GM21360 (cell line): Measurements from ENCODE around the gene GRK5.
"Not testable (repeated sequence)": the region's sequence is repeated elsewhere in the genome, so short reads cannot be mapped to it uniquely, and the experiment has no call there.

Experiments used
- ATAC-seq: cut with Tn5 transposase; IDR thresholded peaks from one replicate; pipeline ENCODE4 v1.9.1; 2021; ENCODE audit warnings: mild to moderate bottlenecking, moderate library complexity; ENCODE audit not compliant: unreplicated experiment

Gene GRK5

DNA sequence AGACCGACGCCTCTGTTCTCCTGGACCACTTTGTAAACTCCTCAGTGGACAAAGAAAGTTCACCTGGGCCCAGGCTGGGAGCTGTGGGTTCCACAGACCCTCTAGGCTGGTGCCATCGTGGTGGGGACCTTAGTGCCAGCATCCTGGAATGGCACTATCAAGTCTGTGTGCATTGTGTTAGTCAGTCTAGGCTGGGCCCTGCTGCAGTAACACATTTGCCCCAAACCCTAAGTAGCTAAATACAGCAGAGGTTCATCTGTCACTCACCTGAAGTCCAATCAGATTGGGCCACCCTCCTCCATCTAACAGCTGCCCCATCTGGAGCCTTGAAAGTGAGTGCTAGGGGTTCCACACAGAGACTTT, 224.4 kb downstream of the GRK5 start:
- no peak for ATAC-seq

DNA sequence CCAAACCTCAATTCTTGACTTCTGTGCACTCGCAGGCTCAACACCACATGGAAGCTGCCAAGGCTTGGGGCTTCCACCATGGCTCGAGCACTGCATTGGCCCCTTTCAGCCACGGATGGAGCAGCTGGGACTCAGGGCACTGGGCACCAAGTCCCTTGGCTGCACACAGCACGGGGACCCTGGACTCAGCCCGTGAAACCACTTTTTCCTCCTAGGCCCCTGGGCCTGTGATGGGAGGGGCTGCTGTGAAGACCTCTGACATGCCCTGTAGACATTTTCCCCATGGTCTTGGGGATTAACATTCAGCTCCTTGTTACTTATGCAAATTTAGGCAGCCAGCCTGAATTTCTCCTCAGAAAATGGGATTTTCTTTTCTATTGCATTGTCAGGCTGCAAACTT, 227.6 kb downstream of the GRK5 start:
- ATAC-seq: not testable (repeated sequence)

DNA sequence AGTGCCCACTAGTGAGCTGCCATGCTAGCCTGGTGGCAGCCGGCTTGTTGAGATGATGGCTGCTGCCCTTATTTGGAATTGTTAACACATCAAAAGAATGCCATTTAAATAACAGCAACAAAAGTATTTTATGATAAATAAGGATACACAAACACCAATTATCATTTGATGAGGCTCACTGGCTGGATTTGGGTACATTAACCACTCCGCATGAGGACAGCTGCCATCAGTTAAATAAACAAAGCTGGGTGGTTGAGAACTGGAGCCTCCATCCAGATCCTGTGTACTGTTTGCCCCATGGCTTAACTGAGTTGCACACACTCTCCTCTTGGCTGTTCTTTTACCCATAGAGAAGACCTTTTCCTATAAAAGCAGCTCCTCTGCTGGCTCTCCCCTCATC, 231.3 kb downstream of the GRK5 start:
- no peak for ATAC-seq

DNA sequence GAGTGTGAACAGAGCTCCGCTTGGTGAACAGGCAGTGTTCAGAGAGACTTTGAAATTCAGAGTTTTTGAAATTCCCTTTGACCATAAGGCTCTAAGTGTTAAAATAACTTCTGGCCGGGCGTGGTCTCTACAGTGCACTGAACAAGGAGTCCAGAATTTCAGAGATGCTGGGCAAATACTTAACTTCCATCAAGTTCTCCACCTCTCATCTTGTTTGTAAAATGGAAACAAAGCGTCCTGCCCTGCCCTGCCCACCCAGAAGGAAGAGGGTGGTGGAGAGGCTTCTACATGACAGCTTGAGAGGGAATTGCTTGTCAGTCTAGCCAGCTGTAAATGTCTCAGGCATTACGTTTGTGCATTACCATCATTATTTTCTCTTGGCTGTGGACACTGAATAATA, 232.6 kb downstream of the GRK5 start:
- ATAC-seq: no peak

DNA sequence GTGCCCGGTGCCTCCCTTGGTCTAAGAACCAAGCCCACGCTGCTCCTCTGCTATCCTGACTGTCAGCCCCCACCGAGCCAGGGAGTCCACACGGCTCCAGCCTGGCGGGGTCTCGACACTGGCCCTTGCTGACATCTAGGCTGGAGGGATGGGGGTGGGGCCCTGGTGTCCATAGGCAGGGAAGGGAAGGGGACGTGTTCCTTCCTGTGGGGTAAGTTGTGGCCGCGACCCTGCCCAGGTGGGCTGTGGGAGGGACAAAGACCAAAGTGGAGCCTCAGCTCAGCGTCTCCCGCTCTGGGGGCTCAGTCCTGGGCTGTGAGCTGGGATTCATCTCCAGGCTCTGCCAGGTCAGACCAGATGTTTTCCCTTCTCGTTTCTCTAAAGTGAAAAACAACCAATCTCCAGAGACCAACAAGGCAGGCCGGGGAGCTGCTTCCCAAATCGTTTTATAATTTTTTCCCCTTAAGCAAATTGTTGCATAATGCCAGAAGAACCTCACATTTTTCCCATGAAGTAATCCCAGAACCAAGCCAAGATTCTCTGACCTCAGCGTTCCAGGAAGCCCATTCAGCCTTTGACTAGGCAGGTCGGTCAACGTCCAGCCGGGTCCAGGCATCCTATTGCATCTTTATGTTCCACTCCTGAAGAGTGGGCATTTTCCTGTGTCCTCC, 233.9 kb downstream of the GRK5 start:
- ATAC-seq: no peak

DNA sequence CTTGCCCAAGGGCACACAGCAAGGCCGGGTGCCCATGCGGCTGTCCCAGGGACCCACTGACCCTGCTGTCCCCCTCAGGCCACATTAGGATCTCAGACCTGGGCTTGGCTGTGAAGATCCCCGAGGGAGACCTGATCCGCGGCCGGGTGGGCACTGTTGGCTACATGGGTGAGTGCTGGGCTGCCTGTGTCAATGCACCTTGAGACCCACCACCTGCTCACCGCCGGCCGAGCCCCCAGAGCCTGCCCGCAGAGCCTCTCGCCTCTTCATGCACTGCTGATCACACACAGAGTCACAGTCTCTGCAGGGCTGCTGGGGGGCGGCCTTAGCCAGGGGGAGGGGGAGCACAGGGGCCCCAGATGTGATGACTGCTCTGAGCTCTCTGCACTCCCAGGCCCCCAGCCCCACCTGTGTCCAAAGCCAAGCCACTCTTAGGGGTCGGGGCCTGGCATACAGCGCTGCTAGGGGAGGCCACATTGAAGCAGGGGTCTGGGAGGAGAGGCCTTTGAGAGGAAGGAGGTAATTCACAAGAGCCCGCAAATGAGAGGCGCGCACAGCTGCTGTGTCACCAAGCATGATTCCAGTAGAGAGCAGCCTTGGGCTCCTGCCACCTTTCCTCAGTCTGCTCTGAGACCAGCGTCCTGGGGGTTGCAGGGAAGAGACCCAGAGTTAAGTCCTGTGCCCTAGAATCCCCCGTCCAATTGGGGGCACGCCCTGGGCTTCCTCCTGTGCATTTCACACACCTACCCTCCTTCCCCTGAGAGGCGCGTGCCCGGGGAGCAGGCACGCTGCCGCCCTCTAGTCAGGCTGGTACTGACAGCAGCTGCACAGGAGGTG, 234.8 kb downstream of the GRK5 start:
- ATAC-seq: no peak

DNA sequence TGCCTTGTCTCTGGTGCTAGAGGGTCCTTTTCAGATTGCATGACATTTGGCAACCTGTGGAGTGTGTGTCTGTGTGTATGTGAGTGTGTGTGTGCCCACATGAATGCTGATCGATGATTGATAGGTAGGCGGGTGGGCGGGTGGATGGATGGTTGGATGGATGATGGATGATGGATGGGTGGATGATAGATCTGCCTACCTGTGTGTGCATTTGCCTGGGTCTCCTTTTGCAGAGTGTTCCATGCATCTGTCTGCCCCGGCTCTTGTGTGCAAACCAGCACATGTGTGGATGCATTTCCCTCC, 235.3 kb downstream of the GRK5 start:
- ATAC-seq: no peak

DNA sequence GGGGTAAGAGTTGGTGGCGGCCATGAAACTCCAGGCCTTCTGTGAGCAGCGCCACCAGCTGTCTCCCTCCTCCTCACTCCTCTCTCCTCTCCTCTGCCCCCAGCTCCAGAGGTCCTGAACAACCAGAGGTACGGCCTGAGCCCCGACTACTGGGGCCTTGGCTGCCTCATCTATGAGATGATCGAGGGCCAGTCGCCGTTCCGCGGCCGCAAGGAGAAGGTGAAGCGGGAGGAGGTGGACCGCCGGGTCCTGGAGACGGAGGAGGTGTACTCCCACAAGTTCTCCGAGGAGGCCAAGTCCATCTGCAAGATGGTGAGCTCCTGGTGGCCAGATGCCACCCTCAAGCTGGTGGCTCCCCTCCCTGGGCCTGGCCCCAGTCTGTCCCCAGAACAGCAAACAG, 236.1 kb downstream of the GRK5 start:
- no peak for ATAC-seq

DNA sequence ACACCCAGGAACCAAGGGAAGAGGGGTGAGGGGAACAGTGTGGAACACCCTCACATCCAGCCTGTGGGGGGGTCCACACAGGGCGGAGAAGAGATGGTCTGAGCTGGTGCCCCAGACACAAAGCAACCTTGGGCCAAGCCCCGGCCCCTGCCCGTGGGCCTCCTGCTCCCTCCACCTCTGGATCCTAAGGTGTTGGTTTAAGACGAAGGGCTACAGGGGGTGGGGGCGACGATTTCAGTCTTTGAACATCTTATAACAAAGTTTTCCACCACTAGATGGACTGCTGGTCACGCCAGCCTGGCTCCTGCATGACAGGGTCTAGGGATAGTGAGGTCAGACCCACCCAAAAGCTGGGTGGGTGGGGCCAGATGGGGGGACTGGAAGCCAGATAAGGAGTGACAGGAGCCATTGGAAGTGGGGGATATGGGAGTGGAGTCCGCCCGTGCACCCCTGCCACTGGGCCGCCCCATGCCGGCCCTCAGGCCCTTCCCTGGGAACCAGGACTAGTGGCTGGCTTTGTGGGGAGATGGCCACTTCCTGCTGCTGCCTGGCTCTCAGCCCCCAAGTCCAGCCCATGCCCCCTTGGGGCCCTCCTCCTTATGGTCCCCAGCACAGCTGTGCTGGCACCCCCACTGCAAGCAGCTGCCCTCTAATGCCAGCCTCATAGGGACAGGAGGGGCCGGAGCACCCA, 236.7 kb downstream of the GRK5 start:
- no peak for ATAC-seq

DNA sequence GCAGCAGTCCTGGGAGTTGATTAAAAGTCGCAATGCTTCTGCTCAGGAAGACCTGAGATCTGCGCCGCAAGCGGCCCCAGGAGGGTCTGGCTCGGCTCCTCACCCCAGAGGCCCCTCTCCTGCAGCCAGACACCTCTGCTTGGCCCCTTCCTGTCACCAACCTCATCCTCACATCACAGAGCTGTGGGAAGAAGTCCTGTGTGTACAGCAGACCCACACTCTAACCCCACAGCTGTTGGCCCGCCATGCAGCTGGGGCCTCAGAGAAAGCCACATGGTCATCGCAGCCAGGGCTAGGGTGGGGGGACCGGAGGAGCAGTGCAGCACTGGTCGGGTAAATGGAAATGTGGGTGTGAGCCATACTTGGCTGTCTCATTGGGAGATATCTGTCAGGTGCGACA, 237.5 kb downstream of the GRK5 start:
- no peak for ATAC-seq

DNA sequence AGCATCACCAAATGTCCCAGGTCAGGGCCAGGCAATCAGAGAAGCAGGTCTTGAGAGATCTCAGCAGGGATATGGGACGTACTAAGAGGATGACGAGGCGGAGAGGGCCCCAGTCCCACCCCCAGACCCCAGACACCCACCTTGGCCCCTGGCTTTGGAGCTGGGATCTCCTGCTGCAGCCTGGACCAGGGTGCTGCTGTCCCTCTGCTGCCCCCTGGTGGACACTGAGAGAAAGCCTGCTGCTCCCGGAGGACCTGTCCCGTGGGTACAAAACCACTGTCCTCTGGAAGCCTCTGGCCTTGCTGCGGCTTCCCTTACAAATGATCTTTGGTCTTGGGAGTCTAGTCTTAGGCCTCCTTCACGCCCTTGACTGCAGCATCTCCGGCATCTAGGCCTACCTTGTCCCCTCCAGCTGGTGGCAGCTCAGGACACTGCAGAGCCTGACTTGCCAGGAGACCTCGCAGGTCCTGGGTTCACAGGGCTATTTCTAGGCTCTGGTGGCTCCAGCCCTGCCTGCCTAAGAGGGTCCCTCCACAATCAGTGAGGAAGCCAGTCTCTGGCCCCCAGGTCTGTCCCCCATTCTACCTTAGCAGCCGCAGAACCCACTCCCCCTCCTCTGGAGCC, 238.1 kb downstream of the GRK5 start:
- ATAC-seq: no peak

DNA sequence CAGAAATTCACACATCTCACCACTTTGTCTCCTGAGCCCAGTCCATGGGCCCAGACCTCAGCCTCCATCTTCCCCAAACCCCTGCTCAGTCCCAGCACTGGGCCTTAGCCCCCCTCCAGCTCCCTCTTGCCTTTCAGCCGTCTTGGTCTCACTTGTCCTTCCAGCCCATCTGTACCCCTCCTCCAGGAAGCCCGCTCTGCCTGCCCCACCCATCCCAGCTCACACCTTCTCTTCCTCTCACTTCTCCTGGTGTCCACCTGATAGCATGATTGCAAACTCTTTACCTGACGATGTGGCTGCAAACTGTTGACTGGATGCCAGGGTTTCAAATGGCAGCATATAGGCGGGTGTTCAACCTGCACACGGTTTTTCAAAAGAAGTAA, 238.6 kb downstream of the GRK5 start:
- ATAC-seq: no peak

DNA sequence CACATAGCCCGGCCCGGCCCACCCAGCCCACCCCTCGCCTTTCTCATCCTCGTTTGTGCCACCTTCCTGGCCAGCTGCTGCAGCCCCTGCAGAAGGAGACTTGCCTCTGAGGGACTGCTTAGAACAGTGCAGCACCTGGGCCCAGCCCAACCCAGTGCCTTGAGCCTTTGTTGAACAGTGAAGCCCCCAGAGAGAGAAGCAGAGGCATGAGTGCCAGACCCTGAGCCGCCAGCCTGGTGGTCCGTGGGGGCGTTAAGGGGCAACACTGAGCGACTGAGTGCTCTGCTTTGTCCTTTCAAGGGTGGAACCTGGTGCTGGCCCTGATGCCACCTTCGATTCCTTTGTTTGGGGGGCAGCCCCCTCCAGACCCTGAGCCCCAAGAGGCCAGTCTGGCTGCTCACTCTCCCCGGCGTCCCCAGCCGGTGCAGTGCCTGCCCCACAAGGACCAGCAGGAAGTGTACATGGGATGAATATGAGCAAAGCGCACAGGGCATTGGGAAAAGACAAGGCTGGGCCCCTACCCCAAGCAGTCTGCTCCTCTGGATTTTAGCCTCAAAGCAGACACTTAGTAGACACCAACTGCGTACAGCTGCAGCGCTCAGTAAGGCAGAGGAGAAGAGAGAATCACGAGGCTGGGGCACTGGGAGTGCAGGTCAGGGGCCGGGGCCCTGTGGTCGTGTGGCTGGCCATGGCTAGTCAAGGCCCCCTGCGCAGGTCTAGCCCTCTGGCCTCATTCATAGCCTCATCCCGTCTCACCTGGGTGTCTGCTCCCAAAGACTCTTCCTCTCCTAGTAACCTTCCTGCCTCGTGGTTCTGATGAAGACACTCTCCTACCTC, 239.3 kb downstream of the GRK5 start:
- ATAC-seq: no peak

DNA sequence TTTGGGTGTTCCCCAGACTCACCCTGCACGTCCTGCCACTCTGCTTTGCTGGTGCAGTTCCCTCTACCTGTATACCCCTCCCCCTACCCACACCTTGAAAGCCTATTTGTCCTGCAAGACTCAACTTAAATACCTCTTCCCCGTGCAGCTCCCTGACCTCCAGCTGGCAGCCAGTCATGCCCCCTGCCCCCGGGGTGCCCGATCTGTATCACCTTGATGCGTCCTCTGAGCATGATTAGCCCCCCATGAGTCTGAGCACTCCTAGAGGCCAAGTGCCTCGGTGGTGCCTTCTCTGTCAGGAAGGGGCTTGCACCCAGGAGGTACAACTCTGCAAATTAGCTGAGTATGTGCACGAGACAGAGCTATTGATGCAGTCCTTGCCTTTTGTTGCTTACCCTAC, 240.1 kb downstream of the GRK5 start:
- no peak for ATAC-seq

DNA sequence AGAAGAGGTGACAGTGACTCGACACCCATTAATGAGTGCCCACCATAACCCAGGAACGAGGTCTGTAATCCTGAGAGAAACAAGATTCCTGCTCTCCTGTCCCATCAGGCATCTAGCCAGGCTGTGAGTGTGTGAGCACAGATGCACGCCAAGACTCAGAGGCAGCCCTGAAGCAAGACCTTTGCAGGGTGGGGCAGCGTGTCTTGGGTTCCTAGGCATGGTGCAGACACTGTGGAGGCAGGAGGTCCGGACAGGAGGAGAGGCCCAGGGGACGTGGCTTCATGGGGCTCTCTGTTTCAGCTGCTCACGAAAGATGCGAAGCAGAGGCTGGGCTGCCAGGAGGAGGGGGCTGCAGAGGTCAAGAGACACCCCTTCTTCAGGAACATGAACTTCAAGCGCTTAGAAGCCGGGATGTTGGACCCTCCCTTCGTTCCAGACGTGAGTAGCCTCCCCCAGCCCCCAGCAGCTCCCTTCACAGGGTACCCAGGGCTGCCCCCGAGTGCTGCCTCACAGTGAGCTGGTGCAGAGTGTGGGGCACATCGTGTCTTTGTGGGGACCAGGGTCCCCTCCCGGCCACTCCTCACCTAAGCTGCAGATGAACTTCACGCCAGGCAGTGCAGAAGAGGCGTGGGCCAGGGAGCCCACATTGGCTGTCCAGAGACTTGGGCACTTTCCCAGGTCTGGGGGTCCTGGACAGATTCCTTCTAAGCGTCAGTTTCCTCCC, 240.6 kb downstream of the GRK5 start:
- no peak for ATAC-seq

DNA sequence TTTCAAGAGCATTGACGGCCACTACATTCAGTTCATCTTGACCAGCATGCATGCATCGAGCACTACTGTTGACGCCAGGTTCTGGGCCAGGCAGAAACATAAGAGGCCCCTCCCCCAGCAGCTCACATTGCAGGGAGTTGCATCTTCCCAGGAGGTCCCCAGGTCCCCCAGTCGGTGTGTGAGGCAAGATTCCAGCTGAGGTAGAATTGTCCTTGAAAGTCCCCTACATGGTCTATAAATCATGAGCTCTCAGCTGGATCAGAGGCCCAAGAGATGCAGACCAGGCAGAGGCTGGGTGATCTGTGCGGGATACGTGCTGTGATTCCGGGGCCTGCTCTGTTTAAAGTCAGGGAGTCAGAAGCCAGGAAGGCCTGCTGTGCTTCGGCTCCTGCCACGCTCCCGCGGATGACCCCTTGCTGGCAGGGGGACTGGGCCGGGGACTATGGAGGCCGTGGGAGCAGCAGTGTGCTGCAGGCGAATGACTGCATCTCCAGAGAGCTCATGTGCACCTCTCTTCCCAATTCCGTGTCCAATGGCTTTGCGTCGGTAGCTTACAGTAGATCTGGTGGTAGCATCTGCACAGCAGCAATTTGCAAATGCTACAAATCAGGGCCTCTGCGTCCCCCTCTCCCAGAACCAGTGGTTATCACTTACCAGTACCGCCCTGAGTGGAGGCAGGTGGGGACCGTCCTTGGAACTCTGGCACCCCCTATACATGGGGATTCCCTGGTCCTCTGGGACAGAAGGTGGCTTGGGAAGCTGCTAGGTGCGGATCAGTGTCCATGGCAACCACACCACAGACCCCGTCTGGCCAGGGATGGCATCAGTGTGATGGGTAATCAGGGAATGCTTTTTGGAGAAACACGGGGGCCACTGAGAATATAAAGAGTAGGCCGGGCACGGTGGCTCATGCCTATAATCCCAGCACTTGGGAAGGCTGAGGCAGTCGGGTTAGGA, 241.5 kb downstream of the GRK5 start:
- no peak for ATAC-seq

DNA sequence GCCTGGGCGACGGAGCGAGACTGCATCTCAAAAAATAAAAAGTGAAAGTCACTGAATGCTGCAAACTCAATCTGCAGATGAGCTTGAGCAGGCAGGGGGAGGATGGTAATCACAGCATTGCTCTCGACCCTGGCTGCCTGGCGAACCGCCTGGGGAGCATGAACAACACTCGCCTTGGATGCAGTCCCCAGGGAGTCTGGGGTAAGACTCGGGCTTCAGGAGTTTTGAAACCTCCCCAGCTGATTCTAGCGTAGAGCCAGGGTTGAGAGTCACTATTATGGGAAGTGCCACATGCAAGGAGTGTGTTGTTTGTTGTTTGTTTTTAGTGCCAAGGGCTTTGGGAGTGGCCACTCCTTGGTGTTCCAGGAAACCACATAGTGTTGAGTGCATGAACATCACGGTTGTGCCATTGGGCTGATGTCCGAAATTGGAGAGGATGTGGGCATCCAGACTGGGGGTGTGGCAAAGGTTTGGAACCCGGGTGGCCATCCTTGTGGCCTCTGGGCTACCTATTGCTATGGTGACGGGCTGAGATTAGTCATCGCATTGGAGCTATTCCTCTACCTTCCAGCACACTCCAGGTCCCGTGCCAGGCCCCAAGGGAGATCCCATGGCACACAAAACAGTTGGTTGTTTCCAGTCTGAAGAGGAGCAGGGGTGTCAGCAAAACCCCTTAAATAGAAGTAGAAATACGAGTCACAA, 242.5 kb downstream of the GRK5 start:
- ATAC-seq: peak; percentile 37

DNA sequence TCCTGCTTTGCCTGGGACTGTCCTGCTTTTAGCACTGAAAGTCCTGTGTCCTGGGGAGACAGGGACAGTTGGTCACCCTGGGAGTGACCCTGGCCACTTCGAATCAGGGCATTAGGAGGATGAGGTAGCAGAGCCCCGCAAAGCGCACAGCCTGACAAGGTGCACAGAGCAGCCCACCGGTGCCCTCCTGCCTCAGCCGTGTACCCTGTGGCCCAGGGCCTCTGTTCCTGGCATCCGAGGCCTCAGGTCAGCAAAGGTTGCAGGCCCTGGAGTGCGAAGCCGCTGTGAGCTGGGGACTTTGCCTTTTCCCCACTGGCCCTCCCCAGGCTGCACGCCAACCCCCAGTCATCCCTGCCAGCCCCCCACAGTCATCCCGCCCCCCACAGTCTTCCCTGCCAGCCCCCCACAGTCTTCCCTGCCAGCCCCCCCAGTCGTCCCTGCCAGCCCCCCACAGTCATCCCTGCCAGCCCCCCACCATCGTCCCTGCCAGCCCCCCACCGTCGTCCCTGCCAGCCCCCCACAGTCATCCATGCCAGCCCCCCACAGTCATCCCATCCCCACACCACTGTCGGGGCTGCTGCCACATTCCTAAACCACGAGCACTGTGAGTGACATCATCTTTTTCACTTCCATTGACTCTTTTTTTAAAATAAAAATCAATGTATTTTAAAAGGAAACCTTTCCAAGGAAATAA, 243.4 kb downstream of the GRK5 start:
- ATAC-seq: no peak
